Hematopoietic multipotent progenitor cell treated with erythropoietin and hydrocortisone succinate and interleukin-3 and kit ligand, for 4 days (in vitro differentiated cells): Measurements from ENCODE around the gene INPP1.
A peak's percentile ranks its signal among the peaks of the same experiment; 100 is the strongest.

Source experiments
- DNase-seq: peaks from one replicate; pipeline ENCODE4 v3.0.0-alpha.2; 2015

Gene INPP1

DNA sequence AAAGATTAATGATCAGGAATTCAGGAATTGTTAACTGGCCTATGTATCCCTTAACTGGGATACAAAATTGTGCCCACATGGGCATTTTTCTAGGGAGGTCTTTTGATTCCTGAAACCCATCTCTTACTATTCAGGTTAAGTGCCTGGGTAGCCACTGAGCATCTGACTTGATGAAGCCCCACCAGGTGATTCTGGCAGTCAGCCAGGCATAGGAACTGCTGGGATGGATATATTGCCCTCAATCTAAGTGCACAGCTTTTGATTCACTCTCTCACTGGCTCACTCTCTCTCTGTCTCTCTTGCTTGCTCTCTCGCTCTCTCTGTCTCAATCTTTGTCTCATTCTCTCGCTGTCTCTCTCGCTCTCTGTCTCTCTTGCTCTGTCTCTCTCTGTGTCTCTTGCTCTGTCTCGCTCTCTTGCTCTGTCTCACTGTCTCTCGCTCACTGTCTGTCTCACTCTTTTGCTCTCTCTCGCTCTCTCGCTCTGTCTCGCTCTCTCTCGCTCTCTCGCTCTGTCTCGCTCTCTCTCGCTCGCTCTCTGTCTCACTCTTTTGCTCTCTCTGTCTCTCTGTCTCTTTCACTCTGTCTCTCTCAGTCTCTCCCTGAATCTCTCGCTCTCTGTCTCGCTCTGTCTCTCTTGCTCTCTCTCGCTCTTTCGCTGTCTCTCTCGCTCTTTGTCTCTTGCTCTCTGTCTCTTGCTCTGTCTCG, 22.3 kb downstream of the INPP1 start:
- no peak for DNase-seq

DNA sequence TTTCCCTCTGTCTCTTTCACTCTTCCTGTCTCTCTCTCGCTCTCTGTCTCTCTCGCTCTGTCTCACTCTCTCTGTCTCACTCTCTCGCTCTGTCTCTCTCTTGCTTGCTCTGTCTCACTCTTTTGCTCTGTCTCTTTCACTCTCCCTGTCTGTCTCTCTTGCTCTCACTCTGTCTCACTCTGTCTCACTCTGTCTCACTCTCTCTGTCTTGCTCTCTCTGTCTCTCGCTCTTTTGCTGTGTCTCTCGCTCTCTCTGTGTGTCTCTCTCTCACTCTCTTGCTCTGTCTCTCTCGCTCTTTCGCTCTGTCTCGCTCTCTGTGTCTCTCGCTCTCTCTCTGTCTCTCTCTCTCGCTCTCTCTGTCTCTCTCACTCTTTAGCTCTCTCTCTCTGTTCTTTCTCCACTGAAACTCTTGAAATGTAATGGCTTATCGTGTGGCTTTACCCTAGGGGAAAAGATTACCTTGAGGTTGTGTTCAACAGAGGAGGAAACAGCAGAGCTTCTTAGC, 22.9 kb downstream of the INPP1 start:
- no peak for DNase-seq

DNA sequence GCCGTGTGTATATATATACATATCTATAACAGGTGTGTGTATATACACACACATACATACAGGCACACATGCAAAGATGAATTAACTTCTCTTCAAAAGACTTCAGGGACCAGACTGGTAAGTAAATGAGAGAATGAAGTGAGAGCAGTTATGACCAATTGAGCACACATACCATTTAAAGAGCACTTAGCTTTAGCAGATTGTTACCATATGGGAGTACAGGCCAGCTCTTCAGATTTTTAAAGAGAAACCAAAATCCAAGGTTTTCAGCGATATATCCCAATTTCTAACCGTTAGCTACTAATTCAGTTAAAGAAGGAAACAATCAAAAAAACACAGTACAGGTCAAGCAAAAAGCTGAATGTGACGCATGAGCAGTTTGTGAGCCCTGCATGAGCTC, 23.7 kb downstream of the INPP1 start:
- no peak for DNase-seq

DNA sequence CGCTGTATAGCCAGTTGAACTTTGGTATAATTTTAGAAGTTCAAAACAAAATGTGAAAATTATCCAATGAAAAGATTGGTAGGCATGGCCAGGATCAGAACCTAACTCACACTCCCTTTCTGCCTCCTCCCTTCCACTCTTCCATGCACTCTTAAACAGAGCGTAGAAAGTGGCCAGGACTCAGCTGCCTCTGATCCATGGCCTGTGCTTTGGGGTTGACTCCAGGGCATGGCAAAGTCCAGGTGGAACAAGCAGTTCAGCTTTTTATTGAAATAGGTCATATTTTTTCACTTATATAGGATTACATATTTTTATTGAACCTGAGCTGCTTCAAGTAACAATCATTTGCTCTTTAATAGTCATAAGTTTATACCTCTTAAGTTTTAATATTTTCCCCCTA, 26.2 kb downstream of the INPP1 start:
- DNase-seq = no peak

DNA sequence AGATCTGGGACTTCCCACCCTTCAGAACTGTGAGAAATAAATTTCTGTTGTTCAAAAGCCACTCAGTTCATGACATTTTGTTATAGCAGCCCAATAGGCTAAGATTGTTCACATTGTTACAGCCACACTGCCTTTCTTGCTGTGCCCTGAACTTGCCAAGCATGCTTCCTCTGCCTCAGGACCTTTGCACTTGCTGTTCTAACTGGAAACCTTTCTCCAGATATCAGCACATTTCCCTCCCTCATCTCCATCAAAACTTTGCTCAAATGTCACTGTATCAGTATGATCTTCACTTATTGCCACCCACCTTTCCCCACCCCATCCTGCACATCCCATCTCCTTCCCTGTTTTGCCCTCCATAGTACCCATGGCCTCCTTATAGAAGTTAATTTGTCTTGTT, 32.7 kb downstream of the INPP1 start:
- no peak for DNase-seq

DNA sequence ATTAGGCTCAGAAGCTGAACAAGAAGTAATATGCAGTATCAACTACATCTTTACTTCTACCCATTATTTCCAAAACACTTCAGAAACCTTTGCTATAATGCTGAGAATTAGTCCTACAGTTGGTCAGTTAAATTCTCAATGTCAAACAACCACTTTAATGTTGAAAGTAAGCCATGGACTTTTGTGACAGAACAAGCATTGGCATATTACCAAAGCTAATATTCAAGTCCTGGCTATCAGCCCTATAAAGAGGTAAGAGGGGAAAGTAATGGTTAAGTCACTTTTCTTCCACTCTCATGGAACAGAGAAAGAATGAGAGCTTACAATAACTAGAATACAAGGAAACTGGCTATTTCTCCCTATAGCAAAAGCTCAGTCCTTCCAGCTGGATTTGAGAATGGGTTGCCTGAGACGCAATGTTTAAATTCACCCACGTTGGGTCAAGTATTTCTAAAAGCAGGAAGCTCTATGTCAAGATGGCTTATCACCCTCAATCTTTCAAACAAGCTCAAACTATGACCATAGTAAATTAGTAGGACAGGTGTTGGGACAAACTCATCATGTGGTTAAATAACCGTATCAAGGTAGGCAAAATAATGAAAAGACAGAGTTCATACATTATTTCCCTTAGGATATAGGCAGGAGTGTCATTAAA, 33.3 kb downstream of the INPP1 start:
- DNase-seq = no peak

DNA sequence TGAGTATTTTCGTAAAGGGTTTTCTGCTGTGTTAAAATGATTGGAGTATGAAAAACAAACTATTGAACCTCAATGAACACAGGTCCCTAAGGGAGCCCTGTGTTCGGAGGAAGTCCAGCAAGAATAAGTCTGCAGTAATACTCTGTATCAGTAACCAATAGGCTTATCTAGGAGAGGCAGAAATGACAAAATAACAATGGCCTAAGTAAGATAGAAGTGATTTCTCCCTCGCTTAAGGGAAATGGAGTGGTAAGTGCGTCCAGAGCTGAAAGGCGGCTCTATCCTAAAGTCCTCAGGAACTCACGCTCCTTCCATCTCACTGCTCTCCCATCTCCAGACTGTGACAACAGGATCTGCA, 35.5 kb downstream of the INPP1 start:
- peak; percentile 45 for DNase-seq

DNA sequence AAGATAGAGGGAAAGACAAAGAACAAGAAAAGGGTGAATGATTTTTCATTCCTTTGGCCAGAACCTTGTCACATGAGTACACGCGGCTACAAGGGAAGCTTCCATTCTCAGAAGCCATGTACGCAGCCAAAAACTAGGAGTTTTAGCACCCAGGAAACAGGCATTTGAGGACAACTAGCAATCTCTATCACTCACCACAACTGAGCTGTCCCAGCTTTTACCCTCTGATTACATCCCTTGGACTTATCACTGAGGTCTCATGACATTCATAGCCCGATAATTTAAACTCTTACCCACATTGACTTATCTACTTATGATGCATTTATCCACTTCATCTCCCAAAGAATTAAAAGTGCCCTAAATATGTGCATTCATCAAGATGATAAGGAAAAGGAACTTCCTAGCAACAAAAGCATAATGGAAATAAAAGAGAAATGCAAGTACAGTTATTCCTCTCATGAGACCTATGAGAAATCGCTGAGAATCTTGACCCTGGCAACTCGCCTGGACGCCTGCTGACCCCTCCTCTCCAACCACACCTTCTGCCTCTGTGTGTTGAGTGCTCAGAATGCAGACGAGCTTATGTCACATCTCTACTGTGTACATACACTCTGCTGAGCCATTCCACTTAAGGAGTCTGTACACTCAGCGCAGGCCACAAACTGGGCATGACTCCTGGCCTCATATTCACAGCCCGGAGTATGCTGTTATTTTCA, 36.0 kb downstream of the INPP1 start:
- DNase-seq = peak; percentile 24

DNA sequence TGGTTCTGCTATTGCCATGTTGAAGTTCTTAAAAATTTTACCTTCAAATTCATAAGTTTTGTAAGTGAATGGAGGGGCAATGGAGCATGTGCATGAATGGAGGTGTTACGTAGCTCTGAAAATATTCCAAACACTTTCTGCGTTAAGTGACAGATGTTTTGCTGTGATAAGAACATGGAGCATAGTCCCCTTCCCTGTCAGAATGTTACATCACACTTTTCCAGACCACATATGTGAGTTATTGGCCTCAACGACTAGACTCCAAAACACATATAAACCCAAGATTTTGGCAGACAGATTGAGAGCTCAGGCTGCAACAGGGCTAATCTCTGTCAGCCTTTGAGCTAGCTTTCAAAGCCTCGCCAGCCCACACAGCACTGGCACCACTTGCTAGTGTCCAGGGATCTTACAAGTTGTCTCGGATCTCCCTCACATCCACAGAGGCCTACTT, 37.6 kb downstream of the INPP1 start:
- DNase-seq = peak; percentile 66

DNA sequence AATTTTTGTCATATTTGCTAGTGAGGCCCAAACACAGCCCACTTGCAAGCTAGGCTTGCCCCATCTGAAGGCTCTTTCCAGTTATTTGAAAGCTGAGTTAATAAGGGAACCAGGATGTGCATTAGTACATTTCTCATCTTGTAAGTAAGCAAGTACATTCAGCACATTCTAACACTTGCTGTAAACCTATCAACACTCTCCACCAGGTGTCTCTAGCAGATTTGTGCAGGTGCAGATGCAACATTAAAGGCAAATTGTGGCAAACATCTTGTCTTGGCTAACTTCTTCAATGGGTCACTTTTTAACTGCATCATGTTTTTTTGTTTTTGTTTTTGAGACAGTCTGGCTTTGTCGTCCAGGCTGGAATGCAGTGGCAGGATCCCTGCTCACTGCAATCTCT, 39.5 kb downstream of the INPP1 start:
- peak; percentile 81 for DNase-seq

DNA sequence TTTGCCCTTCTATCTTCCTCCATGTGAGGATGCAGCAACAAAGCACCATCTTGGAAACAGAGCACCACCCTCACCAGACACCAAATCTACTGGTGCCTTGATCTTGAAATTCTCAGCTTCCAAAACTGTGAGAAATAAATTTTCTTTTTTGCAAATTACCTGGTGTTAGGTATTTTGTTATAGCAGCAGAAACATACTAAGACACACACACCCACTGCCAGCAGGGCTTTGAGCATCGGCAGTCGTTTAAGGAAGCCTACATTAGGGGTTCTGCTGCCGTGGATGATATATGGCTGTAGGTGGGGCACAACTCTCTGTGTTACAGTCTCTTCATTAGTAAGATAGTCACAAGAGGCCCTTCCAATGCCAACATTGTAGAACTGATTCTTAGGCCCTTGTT, 44.0 kb downstream of the INPP1 start:
- DNase-seq = no peak

DNA sequence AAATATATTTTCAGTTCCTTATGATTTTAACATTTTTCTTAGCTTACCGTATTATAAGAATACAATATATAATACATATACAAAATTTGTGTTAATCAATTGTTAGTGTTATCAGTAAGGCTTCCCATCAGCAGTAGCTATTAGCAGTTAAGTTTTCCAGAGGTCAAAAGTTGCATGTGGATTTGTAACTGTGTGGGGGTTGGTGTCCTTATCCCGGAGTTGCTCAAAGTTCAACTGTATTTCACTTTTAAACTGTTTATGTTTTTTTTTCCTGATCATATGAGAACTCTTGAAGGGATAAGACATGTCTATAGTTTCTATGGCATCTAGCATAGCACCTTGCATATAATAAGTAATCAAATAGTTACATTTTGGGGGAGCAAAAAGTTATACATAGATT, 52.9 kb downstream of the INPP1 start:
- no peak for DNase-seq

DNA sequence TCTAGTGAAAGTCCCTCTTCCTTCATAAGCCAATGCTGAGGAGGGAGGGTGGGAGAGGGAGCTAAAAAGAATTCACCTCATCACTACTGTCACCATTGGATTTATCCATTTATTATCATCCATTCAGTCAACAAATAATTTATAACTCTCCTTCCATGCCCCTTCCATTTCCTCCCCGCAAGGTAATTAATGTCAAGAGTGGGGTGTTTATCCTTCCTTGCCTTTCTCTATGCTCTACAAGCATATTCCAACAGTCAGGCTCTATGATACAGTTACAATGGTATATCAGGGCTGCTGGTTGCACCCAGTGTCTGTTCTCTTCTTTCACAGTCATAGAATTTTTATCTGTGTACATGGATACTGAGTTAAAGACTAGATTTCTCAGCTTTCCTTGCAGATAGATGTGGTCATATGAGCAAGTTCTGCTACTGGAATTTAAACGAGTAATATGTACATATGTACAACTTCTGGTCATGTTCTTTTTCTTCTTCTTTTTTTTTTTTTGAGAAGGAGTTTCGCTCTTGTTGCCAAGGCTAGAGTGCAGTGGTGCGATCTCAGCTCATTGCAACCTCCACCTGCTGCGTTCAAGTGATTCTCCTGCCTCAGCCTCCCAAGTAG, 59.7 kb downstream of the INPP1 start:
- no peak for DNase-seq

DNA sequence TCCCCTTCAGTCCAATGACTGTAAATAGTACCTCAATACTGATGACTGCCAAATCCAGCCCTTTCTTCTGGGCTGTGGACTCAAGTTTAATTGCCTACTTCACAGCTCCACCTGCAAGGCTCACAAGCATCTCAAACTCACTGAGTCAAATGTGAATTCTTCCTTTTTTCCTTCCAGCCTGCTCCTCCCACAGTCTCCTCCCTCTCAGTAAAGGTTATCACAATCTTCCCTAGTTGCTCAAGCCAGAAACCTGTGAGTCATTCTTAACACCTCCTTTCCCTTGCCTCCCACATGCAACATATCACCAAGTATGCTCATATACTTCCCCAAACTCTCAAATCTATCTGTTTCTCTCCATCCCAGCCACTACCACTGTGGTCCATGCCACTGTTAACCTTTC, 61.1 kb downstream of the INPP1 start:
- peak; percentile 54 for DNase-seq

DNA sequence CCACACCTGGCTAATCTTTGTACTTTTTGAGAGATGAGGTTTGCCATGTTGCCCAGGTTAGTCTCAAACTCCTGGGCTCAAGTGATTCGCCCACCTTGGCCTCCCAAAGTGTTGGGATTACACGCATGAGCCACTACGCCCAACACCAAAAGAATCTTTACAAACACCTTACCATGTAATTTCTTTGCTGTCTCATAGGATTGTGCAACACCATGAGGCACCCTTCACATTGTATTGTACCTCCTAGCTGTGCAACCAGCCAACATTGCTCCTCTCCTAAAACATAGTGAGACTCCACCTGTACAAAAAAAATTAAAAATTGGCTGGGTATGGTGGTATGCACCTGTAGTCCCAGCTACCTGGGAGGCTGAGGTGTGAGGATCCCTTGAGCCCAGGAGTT, 61.7 kb downstream of the INPP1 start:
- DNase-seq = no peak

DNA sequence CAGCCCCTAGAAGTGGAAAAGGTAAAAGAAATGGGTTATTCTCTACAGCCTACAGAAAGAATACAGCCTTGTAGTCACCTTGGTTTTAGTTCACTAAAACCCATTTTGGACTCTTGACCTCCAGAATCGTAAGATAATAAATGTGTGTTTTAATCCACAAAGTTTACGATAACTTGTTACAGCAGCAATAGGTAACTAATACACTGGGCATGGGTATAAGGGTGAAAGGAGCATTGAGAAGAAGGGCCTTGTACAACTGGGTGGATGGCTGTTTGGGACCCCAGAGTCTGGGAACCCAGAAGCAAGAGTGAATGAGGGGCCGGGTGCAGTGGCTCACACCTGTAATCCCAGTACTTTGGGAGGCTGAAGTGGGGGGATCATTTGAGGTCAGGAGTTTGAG, 62.6 kb downstream of the INPP1 start:
- DNase-seq = no peak

DNA sequence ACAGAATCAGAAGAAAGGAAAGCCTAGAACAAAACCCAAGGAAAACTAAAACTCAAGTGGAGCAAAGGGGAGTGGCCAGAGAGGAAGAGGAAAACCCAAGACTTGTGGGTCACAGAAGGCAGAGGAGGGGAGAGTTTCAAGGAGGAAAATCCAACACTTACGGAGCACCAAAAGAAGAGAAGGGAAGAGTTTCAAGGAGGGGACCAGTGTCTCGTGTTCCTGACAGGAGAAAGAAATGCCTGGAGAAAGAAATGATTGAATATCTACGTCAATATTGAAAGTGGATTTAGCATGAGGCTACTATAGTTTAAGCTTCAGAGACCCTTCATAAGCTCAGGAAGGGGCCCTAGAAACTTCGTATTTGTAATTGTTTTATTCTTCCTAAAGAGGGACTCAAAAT, 63.4 kb downstream of the INPP1 start:
- no peak for DNase-seq

DNA sequence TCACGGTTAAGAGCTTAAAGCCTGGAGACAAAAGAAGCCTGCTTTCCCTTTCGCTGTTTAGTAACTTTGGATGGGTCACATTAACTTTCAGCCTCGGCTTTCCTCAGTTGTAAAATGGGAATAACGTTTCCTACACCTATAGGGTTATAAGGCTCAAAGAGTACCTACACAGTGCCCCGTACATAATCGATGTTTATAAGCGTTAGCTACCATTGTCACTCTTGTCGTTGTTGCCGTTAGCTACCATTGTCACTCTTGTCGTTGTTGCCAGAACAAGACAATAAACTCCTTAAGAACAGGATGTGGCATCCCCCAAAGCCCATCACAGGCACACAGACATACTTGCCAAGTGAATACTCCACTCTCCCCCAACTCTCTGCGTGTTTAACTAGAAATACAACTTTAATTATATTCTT, 63.9 kb downstream of the INPP1 start:
- no peak for DNase-seq

DNA sequence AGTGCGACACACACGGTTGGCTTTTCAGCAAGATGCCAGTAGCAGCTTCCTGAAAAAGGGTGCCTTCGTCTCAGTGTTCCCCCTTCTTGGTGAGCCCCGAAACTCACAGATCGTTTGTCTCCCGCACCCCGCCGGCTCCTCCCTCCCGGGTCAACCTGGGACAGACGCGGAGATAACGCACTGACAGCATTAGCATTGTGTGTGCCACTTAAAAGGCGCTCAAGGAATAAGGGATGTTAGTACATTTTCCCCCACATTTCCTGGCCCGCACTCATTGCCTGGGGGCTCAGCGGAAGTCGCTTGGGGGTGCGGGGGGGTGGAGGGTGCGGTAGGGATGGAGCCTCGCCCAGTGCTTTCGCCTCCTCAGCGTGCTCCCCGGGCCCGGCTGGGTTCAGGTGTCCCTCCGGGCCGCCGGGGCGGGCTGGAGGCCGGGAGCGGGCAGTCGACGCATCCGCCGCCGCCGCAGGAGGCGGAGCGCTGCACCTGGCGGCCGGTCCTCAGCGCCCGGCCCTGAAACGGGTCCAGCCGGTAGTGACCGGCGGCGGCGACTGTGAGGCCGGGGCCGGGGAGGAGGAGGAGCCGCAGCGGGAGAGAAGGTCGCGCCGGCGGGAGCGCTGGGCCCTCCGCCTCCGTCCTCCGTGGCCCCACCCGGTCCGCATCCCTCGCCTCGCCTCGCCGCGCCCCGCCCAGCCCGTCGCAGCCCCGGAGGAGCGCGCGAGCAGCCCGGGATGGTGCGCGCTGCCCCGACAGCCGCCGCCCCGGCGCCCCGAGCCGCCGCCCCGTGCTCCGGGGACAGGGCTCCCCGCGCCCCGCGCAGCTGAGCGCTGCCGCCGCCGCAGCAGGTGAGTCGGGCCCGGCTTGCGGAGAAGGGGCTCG, 64.5 kb downstream of the INPP1 start, which contains the start of gene MFSD6:
Gene MFSD6 (plus strand): TSS at position 694 of the 876 bp plus-strand sequence. CDS start 27,675 bp downstream, outside the sequence.
- peak; percentile 73 for DNase-seq

DNA sequence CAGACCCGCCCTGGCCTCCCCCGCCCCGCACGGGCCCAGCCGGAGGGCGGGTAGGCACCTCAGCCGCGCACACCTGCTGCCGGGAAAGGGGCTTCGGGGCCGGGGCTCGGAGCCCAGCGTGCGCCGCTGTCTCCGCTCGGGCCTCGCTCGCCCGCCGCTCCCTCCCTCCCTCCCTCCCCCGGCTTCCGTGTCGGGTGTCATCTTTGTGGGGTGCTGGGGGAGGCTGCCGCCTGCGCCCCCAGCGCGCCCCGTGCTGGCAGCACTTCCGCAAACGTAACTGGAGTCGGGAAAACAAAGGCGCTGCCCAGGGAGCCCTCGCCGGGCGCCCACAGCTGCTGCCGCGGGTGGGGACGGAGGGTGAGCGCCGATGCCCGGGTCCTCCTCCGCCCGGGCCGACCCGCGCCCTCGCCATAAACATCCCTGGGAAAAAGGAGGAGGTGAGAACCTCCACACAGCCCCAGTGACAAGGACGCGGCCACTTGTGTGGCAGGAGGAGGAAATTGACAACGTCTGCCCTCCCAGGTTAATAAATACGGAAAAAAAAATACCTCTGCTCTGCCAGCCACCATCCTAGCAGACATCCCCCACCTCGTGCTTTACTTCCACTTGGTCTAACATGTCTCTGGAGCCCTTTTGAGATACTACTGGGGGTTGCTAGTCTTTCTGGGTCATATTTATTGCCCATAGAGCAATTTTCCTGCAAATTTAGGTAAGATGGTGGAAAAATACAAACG, 65.3 kb downstream of the INPP1 start:
- peak; percentile 89 for DNase-seq

DNA sequence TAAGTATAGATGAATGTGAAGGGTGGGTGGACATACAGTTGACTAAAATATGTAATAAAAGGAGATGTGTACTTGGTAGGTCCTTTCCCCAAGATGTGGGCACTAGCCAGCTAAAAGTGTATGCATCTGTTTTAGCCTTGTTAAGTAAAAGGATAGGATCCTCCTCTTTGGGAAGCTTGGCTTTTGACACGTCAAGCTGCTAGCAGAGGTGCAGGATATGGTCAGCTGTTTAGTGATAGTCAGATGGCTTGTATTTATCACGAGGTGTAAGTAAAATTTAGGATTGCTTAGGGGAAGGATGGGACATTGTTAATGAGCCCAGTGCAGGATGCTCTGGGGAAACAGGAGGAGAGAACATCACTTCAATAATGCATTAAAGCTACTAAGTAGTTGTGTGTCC, 66.2 kb downstream of the INPP1 start:
- DNase-seq = peak; percentile 25

DNA sequence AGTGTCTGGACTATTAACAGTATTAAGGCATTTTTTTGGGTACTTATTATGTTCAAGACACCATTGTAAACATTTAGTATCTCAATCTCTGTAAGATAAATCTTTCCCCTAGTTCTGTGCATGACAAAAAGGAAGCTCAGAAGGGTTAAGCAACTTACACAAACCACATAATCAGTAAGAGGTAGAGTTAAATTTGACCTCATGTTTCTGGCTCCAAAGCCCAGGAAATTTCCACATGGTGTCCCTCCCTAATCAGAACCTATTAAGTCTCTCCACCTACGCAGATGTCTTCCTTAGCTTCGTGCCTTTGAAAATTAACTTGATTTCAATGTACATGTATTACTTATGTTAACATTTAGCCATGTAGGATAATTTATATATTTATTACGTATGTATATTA, 66.8 kb downstream of the INPP1 start:
- DNase-seq = peak; percentile 66
